HG03460 (cell line): Measurements from ENCODE around the gene PEX5L.
A peak's percentile ranks its signal among the peaks of the same experiment; 100 is the strongest.
"Not testable (repeated sequence)": the region's sequence is repeated elsewhere in the genome, so short reads cannot be mapped to it uniquely, and the experiment has no call there.

Experiments
- ATAC-seq: cut with Tn5 transposase; IDR thresholded peaks from one replicate; pipeline ENCODE4 v1.9.1; 2021; ENCODE audit not compliant: unreplicated experiment

The PEX5L gene

GRCh38 chr3:180011927-180012326 is 24.8 kb downstream of the PEX5L start:
- ATAC-seq, result no peak

DNA sequence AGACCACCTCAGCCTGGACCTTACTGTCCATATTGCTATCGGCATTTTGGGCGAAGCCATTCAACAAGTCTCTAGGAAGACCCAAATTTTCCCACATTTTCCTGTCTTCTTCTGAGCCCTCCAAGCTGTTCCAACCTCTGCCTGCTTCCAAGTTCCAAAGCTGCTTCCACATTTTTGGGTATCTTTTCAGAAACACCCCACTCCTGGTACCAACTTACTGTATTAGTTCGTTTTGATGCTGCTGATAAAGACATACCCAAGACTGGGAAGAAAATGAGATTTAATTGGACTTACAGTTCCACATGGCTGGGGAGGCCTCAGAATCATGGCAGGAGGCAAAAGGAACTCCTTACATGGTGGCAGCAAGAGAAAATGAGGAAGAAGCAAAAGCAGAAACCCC is 28.4 kb downstream of the PEX5L start:
- not testable (repeated sequence) for ATAC-seq

GRCh38 chr3:180004542-180004941 is 32.2 kb downstream of the PEX5L start:
- ATAC-seq, result no peak

DNA sequence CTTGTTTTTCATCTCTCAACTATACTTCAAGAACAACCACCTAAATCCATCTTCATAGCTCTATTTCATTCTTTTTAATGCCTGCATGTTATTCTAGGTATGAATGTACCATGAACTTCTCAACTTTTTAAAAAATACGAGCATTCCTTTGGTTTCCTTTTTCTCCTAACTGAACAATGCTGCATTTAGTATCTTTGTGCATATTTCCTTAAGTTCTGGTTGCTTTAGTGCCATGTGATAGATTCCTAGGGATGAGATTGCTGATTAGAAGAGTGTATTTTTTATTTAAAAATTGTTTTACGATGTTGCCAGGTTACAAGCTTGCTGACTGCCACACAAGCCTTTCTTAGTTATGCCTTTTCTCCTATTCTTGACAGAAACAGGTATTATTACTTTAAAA is 34.7 kb downstream of the PEX5L start:
- no peak for ATAC-seq

GRCh38 chr3:180000500-180000899 is 36.2 kb downstream of the PEX5L start:
- ATAC-seq, result no peak

GRCh38 chr3:179995406-179995805 is 41.3 kb downstream of the PEX5L start:
- ATAC-seq, result no peak

DNA sequence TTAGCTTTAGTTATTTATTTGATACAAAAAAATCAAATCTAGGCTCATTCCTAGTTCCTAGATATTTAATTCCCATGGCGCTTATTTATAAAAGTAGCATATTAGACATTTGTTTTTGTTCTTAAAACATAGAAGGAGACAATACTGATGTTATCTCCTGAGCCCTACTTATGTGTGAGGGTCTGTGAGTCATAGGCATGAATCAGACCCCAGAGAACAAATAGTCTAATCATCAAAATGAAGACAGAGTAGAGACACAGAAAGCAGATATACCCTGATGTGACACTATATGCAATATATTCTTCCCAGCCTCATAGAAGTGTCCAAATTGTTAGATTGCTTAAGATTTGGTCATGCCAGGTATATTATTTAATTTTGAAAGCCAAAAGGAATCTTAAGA is 44.9 kb downstream of the PEX5L start:
- no peak for ATAC-seq

DNA sequence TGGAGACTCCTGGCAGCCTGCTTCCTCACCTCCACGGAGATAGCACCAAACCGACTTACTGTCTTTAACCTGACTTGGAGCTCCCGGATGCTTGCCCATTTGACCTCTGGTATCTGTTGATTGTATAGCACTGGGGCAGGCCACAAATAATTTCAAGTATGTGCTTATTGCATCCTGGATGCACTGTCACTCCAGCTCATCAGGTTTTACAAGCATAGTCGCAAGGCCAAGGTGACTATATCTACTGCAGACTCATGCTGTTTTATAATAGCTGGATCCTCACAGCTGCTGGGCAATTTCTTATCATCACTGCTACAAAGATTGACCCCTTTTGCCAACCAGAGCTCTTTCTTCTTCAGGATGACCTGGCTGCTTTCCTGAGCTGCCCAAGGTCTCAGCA is 45.6 kb downstream of the PEX5L start:
- no peak for ATAC-seq

GRCh38 chr3:179981646-179982045 is 55.1 kb downstream of the PEX5L start:
- ATAC-seq, result no peak

- no peak for ATAC-seq
These were observed 59.4 kb downstream of the PEX5L start for GRCh38 chr3:179977356-179977755.

DNA sequence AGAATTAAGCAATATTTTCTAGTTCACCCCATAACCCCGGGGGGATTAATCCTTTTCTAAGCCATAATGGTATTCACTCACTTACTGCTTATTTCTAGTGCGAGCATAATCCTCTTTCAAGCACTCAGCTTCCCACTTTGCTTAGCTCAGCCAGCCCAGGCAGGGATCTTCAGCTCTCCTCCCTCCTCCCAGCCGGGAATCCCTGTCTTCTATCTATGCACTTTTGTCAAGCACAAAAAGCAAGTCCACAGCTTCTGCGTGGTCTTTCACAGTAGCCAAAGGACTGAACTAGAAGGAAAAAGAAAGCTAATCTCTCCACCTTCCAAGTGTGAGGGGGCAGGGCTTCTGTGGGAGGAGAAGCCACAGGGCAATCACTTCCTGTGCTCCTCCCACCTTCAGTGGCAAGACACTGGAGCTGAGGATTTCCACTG is 62.8 kb downstream of the PEX5L start:
- ATAC-seq, result no peak

- ATAC-seq, result no peak
These were observed 63.8 kb downstream of the PEX5L start for GRCh38 chr3:179972881-179973423.

- ATAC-seq, result no peak
These were observed 65.5 kb downstream of the PEX5L start for GRCh38 chr3:179971280-179971679.

- ATAC-seq, result no peak
These were observed 66.0 kb downstream of the PEX5L start for GRCh38 chr3:179970746-179971145.

DNA sequence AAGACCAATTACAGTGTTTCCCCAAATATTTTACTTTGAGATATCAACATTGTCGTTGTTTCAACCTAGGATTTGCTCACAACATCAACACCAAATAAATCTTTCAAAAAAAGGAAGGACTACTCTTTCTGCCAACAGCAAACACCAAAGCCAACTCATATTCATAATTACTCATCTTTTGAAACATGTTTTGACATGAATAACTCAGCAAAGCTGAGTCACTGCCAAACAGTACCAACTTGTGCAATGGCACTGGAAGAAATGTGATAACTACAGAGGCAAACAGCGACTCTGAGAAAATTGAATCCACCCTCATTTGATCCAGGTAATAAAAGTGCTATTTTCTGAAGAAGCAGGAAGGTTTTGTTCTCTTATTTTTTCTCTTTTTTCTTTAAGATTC is 67.2 kb downstream of the PEX5L start:
- ATAC-seq, result no peak

- ATAC-seq, result peak; percentile 84
These were observed 69.1 kb downstream of the PEX5L start for GRCh38 chr3:179967622-179968021.

- ATAC-seq, result no peak
These were observed 71.8 kb downstream of the PEX5L start for GRCh38 chr3:179964890-179965289.

DNA sequence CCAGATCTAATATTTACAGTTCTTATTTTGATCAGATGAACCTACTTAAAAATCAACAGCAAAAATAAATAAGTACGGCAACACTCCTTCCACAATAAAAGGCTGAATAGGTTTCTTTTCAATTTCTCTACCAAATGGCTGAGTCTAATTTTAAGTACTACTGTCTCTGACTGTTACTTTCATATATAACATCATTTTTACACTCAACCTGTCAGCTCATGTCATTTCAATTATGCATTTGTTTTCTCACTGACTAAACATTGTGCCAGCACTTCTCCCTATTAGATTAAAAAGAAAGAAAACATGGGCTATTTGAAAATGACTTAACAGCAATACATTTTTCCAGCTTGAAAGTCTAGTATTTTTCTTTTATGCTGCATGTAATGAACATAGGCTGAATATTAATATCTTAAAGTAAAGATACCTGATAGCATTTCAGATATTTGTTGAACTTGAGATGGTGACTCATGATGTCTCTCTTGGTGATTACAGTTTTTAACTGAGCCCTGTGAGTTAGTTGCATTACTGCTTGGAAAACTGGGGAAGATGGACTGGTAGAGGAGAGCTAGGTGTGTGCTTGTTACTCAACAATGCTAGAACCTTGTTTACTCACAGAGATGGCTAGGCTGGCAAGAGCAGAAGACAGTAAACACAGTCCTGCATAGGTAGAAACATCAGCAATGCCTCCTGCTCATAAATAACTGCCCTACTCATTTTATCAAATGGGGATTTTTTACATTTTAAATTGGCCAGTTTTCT is 73.9 kb downstream of the PEX5L start:
- ATAC-seq, result no peak

- ATAC-seq, result peak; percentile 81
These were observed 75.0 kb downstream of the PEX5L start for GRCh38 chr3:179961703-179962078.

- peak; percentile 16 for ATAC-seq
These were observed 75.5 kb downstream of the PEX5L start for GRCh38 chr3:179961071-179961702.

GRCh38 chr3:179958759-179959158 is 78.0 kb downstream of the PEX5L start:
- no peak for ATAC-seq

DNA sequence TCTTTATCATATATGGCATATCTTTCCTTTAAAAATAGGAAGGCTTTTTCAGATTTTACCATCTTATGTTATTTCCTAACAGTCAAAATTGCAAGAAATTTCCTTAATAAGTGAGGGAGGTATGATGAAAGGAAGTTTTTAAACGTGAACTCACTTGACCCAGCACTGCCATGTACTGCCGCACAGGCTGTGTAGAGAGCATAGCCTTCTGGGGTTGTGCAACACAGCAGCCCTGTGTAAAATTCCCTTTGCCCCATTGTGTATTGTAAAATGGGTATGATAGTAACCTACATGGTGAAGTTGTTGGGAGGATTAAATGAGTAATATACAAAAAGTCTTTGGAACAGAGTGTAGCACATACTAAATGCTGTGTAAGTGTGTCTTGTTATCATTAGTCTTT is 78.6 kb downstream of the PEX5L start:
- ATAC-seq, result no peak
